ENCODE data around the gene CCDC60.

Gene CCDC60, protein sequence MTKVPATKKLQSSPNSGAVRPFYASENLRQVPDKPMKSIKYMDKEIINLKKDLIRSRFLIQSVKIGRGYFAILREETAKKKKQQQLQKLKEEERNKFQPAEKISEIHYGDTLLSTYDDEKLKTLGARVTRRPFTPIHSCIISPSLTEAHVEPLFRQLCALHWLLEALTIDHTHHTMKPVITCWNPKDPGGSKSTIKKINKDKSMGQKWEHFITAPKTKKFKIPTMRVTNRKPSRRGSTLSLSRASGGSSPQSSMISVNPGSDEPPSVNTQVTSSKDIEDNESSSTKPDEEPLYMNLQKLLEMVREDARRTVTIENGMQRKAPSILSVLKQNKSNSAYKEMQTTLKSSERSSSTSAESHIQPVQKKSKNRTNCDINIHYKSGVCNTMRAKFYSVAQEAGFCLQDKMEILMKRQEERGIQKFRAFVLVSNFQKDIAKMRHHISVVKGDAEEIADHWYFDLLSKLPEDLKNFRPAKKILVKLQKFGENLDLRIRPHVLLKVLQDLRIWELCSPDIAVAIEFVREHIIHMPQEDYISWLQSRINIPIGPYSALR

DNA sequence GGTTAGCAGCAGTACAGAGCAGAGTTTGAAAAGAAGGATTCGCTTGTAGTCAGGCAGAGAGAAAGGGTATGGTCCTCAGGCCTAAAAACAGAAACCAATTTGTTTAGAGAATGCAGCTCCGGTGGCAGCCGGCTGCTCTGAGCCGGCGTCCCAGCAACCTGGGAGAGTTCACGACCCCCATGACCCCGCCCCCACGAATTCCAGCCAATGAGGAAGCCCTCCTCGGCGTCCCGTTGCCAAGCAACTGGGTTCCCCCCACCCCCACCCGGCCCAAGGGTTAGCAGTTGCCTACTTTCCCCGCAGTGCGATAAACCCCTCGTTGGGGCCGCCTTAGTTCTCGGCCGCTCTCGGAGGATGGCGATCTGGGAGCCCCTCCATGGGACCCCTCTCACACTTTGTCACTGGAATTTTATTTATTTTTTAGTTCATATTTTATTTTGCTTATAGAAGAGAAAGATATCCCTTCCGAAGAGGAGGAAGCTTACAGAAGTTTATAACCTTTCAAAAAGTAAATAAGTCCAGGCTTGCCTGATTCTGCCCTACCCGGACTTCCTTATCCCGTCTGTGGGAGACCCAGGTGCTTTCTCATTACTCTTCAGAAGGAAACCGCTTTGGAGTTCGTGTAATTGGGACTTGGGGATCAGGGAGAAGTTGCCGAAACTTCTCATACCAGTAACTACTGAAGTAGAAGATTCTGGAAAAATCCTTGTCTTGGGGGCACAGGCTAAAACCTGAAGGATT, at the start of gene CCDC60:
Gene CCDC60 (plus strand): TSS at position 300 of the 741 bp plus-strand sequence. CDS start 448 bp downstream, outside the sequence.
- peak; percentile 82 for DNase-seq

DNA sequence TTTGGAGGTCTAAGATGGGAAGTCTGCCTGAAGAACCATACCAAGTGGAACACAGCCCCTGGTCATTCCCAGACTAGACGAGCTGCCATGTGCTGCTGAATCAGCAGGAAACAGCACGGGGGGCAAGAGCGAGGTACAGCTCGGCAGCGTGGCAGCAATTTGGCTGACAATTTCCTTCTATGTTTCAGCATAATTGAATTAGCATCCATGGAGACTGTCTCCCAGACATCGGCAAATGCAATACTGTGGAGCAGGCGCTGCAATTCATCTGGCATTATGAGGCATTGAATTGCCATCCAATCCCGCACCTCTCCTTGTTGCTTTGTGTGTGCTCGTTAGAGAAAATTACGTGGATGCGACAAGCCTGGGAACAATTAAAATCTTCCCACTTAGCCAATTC, 46.0 kb upstream of the CCDC60 start:
- DNase-seq: peak; percentile 78

DNA sequence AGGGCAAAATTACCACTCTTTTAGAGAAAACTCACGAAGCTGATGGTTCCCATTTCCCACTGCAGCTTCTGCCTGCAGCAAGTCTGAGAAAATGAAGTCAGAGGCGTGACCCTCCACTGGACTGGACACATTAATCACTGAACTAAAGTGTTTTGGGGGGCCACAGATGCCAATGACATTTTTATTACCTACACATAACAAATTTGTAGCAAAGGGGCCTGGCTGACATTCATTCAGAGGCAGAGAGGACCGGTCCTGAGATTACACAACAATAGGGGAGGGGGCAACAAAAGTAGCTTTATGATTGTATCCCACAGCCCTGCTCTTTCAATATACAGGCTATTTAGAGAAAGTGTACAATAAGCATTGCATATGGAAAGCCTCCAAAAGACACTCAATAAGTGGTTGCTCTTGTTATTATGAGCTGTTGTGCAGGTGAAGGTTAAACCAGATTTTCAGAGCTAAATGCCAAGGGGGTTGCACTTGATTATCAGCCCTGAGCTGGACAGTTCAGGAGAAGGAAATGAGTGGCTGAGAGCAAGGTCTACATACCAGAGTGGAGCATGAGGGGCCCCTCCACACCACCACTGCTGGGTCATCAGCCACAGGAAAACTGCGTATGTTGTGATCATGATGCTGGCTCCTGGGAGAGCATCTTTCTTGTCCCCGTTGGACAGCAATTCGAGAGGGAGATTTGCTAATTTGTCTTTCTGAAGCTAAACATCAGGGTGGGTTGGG, 41.5 kb upstream of the CCDC60 start:
- DNase-seq: no peak

DNA sequence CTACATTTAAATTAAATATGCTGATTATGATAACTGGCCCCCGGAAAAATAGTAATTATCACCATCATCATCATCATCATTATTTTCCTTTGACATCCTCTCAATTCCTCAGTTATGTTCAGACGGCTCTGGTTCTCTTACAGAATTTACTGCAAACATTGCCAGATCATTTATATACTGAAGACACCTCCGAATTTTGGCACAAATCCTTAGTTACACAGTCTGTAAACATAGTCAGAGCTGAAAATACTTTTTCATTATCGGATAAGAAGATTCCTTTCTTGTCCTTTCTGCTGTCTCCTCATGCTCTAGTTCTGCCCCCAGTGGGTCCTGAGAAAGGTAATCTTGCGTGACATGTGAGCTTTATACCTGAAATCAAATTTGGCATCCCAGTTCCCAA, 40.3 kb upstream of the CCDC60 start:
- DNase-seq: no peak

DNA sequence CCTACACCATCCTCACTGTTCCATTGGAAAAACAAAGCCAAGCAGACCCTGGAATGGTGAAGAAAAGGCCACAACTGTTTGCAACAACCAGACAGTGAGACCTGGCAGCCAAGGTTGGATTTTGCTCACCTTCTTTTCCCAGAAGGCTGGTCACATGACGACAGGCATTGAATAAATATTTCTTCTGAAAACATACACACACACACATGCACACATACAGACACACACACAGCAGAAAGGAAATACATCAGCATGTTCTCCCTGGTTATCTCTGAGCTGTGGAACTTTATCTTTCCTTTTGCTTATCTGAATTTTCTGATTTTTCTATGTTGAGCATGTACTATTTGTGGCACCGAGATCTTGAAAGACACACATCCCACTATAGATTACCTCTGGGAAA, 38.0 kb upstream of the CCDC60 start:
- DNase-seq: peak; percentile 26

DNA sequence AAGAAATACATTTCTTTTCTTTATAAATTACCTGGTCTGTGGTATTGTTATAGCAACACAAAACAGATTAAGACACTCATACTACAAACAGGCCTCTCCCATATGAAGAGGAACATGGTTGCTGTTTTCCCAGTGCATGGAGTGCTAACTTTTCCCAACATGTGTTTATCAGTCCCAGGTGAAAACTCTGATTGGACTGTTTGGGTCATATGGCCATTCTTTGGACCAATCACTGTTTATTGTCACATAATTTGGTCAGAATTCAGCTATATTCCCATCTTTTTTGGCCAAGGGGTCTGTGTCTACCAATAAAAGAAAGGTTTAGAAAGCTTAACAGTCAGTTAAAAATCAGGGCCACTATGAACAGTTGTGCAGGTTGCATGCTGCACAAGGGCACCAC, 35.4 kb upstream of the CCDC60 start:
- no peak for DNase-seq

DNA sequence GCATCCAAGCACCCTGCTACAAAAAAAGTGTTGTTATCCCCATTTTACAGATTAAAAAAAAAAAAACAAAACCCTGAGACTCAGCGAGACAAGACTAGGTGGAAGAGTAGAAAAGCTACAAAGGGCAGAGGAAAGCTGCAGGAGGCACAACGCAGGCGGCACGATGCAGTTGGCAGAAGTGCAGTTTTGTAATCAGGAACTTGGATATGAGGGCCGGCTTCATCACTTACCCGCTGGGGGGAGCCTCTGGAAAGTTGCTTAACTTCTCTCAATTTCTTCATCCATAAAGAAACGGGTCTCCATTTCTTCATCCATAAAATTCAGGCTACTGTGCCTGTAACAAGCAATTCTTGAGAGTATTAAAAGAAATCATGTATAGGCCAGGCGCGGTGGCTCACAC, 33.1 kb upstream of the CCDC60 start:
- DNase-seq: no peak

DNA sequence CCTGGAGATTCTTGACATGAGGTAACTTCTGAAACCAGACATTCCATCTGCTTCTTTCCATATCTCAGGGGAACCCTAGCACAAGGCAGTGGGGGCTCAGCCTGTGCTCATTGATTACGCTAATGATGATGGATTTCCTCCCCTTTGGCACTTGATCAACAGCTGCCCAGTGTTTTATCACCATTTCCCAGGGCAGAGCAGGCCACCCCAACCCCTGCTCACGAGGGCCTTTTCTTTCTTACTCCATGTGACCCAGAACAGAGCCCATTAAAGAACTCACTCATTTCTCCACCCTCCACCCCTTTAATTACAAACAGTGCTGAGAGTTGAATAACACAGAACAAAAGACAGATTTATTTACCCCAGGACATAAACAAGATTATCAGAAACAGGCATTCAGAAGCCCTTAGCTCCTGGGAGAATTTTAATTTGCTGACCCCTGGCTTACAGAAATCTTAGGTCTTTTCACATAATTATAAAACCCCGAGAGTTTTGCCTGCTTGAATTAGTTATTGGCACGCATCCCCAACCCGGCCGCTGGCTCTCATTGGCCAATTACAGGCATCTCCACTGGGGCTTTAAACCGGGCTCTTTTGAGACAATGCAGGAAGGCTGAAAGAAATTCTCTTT, 32.0 kb upstream of the CCDC60 start:
- peak; percentile 82 for DNase-seq

DNA sequence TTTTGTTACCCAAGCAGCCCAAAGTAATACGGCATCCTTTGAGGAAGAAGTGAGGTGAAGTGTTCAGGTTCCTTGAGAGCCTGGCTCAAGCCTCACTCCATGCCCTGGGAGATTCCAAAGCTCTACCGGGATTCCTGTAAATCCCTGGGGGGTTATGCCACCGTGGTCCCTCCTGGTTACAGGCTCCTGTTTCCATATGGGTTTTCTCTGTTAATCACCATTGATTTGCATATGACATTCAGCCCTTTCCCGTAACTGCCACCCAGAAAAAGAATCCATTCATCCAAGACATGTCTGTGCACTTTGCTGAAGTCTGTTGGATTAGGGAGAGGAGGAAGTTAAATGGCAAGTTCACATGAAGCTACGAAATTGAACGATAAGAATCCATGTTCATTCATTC, 27.9 kb upstream of the CCDC60 start:
- DNase-seq: no peak

DNA sequence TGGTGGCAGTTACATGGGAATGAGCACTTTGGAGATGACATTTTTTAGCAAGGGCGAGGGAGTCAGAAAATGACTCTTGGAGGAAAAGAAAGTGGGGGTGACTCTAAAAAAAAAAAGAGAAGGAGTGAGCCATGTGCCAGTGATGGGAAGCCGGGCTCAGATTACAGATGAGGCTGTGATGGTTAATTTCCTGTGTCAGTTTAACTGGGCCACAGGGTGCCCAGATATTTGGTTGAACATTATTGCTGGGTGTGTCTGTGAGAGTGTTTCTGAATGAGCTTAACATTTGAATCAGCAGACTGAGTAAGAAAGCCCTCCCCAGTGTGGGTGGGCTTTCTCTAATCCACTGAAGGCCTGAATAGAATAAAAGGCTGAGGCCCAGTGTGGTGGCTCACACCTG, 26.8 kb upstream of the CCDC60 start:
- no peak for DNase-seq

DNA sequence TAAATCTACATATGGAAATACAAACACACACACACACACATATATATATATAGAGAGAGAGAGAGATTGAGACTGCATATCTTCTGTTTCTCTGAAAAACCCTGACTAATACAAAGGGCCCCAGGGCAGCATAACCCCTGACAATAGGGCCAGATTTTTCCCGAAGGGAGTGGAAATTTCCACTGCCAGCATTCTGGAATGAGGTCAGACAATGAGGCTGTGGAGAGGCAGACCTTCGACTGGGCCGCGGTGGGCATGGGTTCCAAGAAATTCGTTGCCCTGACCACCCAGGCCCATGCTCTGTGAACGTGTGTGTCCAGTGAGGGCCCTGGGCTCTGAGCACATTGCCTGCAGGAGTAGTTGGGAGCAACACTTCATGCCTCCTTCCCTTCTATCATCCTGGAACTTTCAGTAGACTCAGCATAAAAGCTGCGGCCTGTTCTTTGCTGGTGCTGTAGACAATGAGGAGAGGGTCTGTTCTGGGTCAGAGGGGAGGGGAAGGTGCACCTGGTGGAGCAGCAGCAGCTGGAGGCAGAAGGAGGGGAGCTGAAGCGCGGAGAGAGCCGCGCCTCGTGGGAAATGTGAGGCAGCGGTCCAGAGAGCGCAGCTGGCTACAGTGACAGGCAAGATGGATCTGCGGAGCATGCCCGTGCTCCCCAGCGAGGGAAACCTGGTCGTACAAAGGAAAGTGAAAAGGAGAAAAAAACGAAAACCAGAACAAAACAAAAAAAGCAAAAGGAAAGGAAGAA, 25.6 kb upstream of the CCDC60 start:
- peak; percentile 84 for DNase-seq

DNA sequence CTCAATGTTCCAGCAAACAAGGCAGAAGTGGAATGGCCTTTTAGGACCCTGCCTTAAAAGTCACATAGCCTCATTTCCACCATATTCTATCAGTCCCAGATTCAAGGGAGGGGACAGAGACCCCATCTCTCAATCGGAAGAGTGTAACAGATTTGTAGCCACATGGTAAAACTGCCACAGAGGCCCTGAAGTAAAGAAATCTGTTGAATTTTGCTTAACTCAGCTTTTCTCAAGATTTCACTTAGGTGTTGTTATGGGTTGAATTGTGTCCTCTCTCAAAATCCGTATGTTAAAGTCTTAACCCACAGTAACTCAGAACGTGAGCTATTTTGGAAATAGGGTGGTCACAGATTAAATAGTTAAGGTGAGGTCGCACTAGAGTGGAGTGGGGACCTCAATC, 22.7 kb upstream of the CCDC60 start:
- no peak for DNase-seq

DNA sequence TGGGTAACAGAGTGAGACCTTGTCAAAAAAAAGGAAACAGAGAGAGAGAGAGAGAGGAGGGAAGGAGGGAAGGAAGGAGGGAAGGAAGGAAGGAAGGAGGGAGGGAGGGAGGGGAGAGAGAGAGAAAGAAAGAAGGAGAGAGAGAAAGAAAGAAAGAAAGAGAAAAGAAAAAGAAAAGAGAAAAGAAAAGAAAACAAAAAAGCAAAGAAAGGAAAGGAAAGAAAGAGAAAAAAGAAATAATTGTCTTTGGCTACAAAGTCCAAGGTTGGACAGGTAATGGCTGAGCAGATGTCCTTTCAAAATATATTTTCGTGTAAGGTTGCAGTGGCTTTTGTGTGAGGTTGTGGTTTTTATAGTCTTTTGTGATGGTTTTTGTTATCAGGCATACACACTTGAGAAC, 21.6 kb upstream of the CCDC60 start:
- DNase-seq: no peak

DNA sequence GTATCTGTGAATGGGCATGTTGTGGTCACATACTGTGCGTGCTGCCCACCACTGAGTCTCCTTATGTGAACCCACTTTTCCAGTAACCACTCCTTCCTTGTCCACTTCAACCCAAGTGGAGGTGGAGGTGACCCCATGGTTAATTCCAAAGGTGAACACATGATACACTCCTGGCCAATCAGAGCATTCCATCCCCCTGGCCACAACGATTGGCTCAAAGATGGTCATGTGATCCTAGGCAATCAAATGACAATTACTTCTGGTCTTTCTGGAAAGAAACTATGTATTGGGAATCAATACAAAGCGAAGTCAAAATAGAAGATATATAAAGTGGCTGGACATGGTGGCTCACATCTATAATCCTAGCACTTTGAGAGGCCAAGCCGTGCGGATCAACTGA, 20.2 kb upstream of the CCDC60 start:
- no peak for DNase-seq

DNA sequence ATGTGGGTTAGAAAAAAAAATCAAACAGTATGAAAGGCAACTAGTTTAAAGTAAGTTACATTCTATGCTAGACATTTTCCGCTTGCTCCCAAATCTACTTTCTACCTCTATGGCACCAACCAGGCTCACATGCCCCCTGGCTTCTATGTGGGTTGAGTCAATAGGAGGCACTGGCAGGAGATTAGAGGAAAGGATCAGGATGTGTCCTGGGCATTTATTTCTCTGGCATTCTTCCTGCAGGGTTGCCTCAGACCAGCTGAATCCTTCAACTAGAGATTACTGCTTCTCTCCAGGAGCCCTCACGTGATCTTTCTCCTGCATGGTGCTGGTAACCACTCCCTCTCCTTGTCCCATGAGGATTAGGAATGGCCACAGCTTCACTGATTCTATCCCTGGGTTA, 14.9 kb upstream of the CCDC60 start:
- no peak for DNase-seq

DNA sequence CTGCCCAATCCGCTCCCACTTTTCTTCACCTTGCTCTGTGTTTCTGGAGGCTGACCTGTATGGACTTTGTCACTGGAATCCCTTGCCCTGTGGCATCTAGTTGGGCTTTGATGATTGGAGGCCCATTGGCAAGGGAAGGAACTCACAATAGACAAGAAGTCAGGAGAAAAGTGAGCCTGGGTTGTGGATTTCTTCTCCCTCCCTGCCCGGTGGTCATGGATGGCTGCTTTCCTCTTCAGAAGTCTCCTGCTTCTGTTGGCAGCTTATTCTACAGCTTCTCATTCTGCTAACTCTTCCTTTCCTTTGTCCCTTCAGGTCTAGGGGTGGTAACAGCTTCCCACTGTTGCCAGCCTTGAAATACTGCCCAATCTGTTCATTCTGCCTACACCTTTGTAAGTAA, 13.9 kb upstream of the CCDC60 start:
- no peak for DNase-seq

DNA sequence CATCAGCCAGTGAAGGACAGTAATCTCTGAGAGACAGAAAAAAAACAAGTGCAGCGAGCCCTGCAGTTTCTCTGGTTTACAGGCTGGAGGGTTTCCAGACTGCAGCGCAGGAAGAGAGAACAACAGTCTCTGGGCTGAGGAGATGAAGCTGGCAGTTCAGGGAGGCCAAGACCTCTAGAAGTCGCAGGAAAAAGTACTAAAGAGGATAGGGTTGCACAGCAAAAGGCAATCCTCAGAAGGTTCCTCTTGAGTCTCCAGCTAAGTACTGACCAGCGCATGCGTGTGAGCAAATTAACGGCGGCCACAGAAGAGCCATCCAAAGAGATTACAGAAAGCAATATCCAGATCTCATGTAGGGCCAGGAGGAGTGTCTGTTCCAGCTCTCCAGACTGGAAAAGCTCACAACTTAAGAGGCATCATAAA, 12.2 kb upstream of the CCDC60 start:
- no peak for DNase-seq

DNA sequence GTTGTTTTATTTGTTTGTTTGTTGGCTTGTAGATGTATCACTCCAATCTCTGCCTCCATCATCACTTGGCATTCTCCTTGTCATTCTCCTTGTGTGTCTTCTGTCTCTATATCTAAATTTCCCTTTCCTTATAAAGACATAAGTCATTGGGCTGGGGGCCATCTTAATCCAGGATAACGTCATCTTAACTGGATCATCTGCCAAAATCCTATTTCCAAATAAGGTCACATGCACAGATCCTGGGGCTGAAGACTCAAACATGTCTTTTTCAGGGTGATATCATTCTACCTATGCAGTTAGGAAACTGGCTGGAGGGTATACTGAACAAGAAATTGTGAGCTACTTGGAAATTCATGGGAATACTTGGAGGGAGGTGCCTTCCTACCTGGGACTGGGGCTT, 8.7 kb upstream of the CCDC60 start:
- no peak for DNase-seq

DNA sequence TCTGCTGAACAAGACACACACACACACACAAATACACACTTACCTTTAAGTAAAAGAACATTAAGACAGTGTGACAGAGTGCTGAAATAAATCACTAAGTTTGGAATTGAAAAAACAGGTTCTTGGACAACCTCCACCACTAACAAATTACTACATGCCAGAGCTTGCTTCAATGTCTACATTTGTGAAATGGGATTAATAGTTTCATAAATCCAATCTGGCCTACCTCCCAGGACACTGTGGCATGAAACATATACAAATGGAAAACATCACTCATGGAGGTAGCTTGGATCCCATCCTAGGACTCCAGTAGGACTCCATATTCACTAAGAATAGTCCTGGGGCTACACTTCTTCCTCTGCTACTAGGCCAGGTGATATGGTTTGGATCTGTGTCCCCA, 8.2 kb upstream of the CCDC60 start:
- no peak for DNase-seq

DNA sequence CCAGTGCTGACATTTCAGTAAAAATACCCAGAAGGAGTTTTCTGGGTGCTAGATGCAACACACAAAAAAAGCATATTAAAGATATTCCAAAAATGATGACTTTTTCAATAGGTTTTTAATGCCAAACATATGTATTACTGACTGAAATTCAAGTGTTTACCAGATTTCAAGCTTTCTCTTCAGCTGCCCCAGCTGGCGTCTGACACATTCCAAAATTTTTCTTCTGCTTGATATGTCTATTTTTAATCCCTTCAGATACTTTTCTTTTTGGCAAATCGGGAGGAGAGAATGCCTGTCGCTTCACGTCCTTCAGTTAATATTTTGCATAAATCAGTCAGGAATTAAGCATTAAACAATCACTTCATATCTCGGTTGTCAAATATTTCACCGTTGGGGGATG, 7.1 kb upstream of the CCDC60 start:
- no peak for DNase-seq

DNA sequence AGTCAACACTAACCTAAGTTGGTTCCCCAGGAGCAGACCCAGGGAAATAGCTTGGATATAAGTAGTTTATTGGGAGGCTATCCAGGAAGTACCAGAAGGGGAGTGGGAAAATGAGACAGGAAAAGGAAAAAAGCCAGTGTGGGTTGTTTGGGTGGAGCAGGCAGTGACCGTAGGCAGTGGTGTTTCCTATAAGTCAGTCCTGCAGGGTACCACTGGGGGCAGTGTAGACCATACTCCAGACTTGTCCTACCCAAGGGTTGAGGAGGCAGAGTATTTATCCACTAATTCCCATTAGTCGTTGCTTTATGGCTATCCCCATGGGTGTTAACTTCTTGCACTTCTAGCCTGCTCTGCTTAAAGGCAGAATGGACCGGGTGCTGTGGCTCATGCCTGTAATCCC, 6.4 kb upstream of the CCDC60 start:
- no peak for DNase-seq

Measured in eye (tissue), 1 donor.